ENCODE measurements around the gene C1orf226. TPM values are rescaled to one million over a fixed set of nuclear protein-coding genes. Genes with fewer than 3 reads are reported as not detected.

C1orf226 gene
- total and polyA plus RNA-seq, 4 donors: 2.2 to 25.2 (median 10.8) TPM

GRCh38 chr1:162371611-162372010, 9.9 kb upstream of the C1orf226 start:
- Histone ChIP-seq H3K9ac (ENCODE audit: low read depth in 1 of 2, low read length in 2 of 2) (peak overlapping the region in 1 of 2 donors; percentile 51), H3K27me3 (ENCODE audit: control insufficient read depth in 4 of 4, insufficient read depth in 4 of 4, low read length in 3 of 4) (no peaks in the 10 kb centered on the region), H3K27ac (ENCODE audit: low read depth in 1 of 2, low read length in 2 of 2) (peak overlapping the region; percentile 80 to 91), H3K36me3 (ENCODE audit: control insufficient read depth in 4 of 4, insufficient read depth in 3 of 4, low read depth in 1 of 4, low read length in 3 of 4) (peaks cover 0 to 6% (median 1%) of the 10 kb centered on the region in 4 donors), H3K9me3 (ENCODE audit: control insufficient read depth in 4 of 4, low read length in 3 of 4) (no peaks in the 10 kb centered on the region), H3K4me1 (ENCODE audit: control insufficient read depth in 4 of 4, insufficient read depth in 4 of 4, low read length in 3 of 4) (peaks cover 16 to 40% (median 24%) of the 10 kb centered on the region in 4 donors), H3K4me3 (ENCODE audit: low read depth in 1 of 3, low read length in 3 of 3) (no peak overlapping the region)
- DNase-seq (ENCODE audit: low spot score): no peak
- WGBS: 96% methylated on average over 6 of the region's 6 CpGs
- no peak for TF ChIP-seq FOXA2 (IDR thresholded peaks at IDR 0.05)
- TF ChIP-seq EGR1 (IDR thresholded peaks at IDR 0.05; ENCODE audit: low read depth in 2 of 2): no peak
- no peak for TF ChIP-seq HNF4A (conservative IDR thresholded peaks at IDR 0.05)
- TF ChIP-seq SP1 (IDR thresholded peaks at IDR 0.05): no peak
- no peak for TF ChIP-seq JUND (IDR thresholded peaks at IDR 0.05)
- TF ChIP-seq REST (IDR thresholded peaks at IDR 0.05): no peak
- TF ChIP-seq GABPA (IDR thresholded peaks at IDR 0.05 in 1 of 2, conservative IDR thresholded peaks at IDR 0.05 in 1 of 2): no peak
- no peak for TF ChIP-seq ATF3 (IDR thresholded peaks at IDR 0.05)
- TF ChIP-seq CTCF (IDR thresholded peaks at IDR 0.05; ENCODE audit: low read depth, low read length, missing input control): no peak
- TF ChIP-seq MAX (IDR thresholded peaks at IDR 0.05): no peak
- TF ChIP-seq FOXA1 (IDR thresholded peaks at IDR 0.05): no peak
- no peak for TF ChIP-seq TAF1 (conservative IDR thresholded peaks at IDR 0.05)
- TF ChIP-seq HNF4G (IDR thresholded peaks at IDR 0.05): no peak
- no peak for TF ChIP-seq NR2F2 (IDR thresholded peaks at IDR 0.05)
- TF ChIP-seq RXRA (IDR thresholded peaks at IDR 0.05): no peak
- no peak for TF ChIP-seq YY1 (IDR thresholded peaks at IDR 0.05)
- no peak for TF ChIP-seq RAD21 (IDR thresholded peaks at IDR 0.05)
- TF ChIP-seq ZBTB33 (IDR thresholded peaks at IDR 0.05): no peak

Data from liver (tissue), 9 donors.